Measurements from ENCODE around the gene ZNF385C.
A peak's percentile ranks its signal among the peaks of the same experiment; 100 is the strongest.

ZNF385C gene

GRCh38 chr17:42111871-42112551, 13.7 kb upstream of the ZNF385C start:
- TF ChIP-seq, protein P1, sequence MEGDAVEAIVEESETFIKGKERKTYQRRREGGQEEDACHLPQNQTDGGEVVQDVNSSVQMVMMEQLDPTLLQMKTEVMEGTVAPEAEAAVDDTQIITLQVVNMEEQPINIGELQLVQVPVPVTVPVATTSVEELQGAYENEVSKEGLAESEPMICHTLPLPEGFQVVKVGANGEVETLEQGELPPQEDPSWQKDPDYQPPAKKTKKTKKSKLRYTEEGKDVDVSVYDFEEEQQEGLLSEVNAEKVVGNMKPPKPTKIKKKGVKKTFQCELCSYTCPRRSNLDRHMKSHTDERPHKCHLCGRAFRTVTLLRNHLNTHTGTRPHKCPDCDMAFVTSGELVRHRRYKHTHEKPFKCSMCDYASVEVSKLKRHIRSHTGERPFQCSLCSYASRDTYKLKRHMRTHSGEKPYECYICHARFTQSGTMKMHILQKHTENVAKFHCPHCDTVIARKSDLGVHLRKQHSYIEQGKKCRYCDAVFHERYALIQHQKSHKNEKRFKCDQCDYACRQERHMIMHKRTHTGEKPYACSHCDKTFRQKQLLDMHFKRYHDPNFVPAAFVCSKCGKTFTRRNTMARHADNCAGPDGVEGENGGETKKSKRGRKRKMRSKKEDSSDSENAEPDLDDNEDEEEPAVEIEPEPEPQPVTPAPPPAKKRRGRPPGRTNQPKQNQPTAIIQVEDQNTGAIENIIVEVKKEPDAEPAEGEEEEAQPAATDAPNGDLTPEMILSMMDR (IDR thresholded peaks at IDR 0.05; ENCODE audit: insufficient read depth, low read depth, low read length, missing control alignments): no peak
- H3K4me3 ChIP-seq (ENCODE audit: low read depth, low read length): peak overlapping the region; percentile 74
- peak; percentile 46 for DNase-seq (ENCODE audit: low read depth)

DNA sequence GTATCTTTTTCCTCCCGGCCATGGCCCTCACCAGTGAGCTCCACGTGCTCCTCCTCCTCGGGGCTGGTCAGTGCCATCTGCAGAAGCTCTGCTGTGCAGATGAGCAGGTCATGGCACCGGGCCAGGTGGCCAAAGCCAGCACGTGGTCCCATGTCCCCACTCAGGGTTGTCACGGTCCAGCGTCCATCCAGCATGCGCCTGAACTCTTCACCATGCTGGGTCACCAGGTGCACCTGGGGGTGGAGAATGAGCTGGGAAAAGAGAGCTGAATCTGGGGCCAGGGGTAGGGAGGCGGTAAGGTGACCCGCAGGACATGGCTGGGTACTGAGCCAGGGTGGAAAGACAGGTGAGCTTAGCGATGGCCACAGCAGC, 13.0 kb upstream of the ZNF385C start:
- no peak for DNase-seq (ENCODE audit: low read depth)
- TF ChIP-seq, protein P1 (IDR thresholded peaks at IDR 0.05; ENCODE audit: insufficient read depth, low read depth, low read length, missing control alignments): no peak
- H3K4me3 ChIP-seq (ENCODE audit: low read depth, low read length): peak overlapping the region; percentile 74; the same call in 1 of the 2 replicates

- H3K4me3 ChIP-seq (ENCODE audit: low read depth, low read length): no peak overlapping the region
- no peak for DNase-seq (ENCODE audit: low read depth)
- TF ChIP-seq, protein P1 (IDR thresholded peaks at IDR 0.05; ENCODE audit: insufficient read depth, low read depth, low read length, missing control alignments): no peak
Measured at GRCh38 chr17:42110301-42111264, 12.3 kb upstream of the ZNF385C start.

DNA sequence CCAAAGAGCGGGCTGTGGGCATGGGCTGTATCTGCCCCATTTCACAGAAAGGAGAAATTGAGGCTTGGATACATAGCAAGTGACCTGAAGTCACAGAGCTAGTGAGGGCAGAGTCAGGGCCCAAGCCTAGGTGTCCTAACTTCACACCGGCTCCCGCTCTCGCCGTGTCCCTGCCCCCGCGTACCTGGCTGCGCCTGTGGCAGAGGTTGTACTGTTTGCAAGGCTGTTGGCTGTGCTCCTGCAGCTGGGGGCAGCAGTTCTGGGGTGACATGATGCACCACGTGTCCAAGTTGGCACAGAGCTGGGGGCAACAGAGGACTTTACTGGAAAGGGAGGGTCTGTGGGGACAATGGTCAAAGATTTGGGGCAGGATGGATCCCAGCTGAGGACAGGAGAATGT, 10.8 kb upstream of the ZNF385C start:
- H3K4me3 ChIP-seq (ENCODE audit: low read depth, low read length): no peak overlapping the region
- TF ChIP-seq, protein P1 (IDR thresholded peaks at IDR 0.05; ENCODE audit: insufficient read depth, low read depth, low read length, missing control alignments): no peak
- DNase-seq (ENCODE audit: low read depth): no peak

GRCh38 chr17:42107597-42108576, 9.6 kb upstream of the ZNF385C start:
- H3K4me3 ChIP-seq (ENCODE audit: low read depth, low read length): no peak overlapping the region

GRCh38 chr17:42107124-42107523, 8.9 kb upstream of the ZNF385C start:
- H3K4me3 ChIP-seq (ENCODE audit: low read depth, low read length): no peak overlapping the region
- TF ChIP-seq, protein P1 (IDR thresholded peaks at IDR 0.05; ENCODE audit: insufficient read depth, low read depth, low read length, missing control alignments): no peak
- DNase-seq (ENCODE audit: low read depth): no peak

More at GRCh38 chr17:42107597-42108576, 9.6 kb upstream of the ZNF385C start:
- DNase-seq (ENCODE audit: low read depth): peak; percentile 87
- TF ChIP-seq, protein P1 (IDR thresholded peaks at IDR 0.05; ENCODE audit: insufficient read depth, low read depth, low read length, missing control alignments): no peak

Measured in GM12865 (cell line).